Left lung (tissue), 10 donors: Measurements from ENCODE around the gene POLR1F. TPM values are rescaled to one million over a fixed set of nuclear protein-coding genes. Genes with fewer than 3 reads are reported as not detected.

ENCODE experiments used
- ATAC-seq: fragments of 200-7000 bp; cut with Tn5 transposase; one replicate; pipeline ENCODE4 v1.9.1; 2020; ENCODE audit warnings: moderate library complexity
- DNase-seq, 4 donors: peaks; one replicate each; pipeline ENCODE4 v3.0.0-alpha.2; 2013 to 2020
- H3K27ac ChIP-seq, 2 donors: fragments of 200-600 bp; sonication (generic) in 1 of 2; one replicate each; pipeline versions ENCODE4 v1.5.0 to v1.8.0; 2020 to 2021
- H3K27me3 ChIP-seq, 2 donors: fragments of 200-600 bp; sonication (generic) in 1 of 2; one replicate each; pipeline versions ENCODE4 v1.5.0 to v1.8.0; 2020 to 2021
- H3K36me3 ChIP-seq, 2 donors: fragments of 200-600 bp; sonication (generic) in 1 of 2; one replicate each; pipeline versions ENCODE4 v1.5.0 to v1.8.0; 2020 to 2021
- H3K4me1 ChIP-seq, 2 donors: fragments of 200-600 bp; one replicate each; pipeline ENCODE4 v1.8.0; 2021
- H3K4me3 ChIP-seq, 2 donors: fragments of 200-600 bp; sonication (generic) in 1 of 2; one replicate each; pipeline versions ENCODE4 v1.5.0 to v1.8.0; 2020 to 2021; ENCODE audit warnings: mild to moderate bottlenecking in 1 of 2
- H3K9me3 ChIP-seq, 2 donors: fragments of 200-600 bp; sonication (generic) in 1 of 2; one replicate each; pipeline versions ENCODE4 v1.5.0 to v1.8.0; 2020 to 2021
- intact Hi-C, 2 donors: fragments of 100-400 bp; cut with DNase I; formaldehyde crosslinking; loops; one replicate each; pipeline versions ENCODE4 v1.11.2 to v1.14.2; 2022
- microRNA-seq, 2 donors: library from miRNA; unstranded; fragments of <30 nt; microRNA quantifications; one replicate each; pipeline ENCODE4, GENCODE V29; 2019
- polyA plus RNA-seq, 6 donors: library from polyadenylated mRNA; unstranded; fragments of 120-200 nt; gene quantifications; one replicate each; pipeline ENCODE4 v1.2.1, GENCODE V29; 2013; ENCODE audit not compliant: insufficient read length in 6 of 6
- total RNA-seq, 2 donors: library from RNA; stranded (reverse); fragmentation: NEBNext Ultra II Directional; extraction: Animal tissue kit (Norgen Biotek cat#: 25700); gene quantifications; one replicate each; pipeline ENCODE4 v1.2.1, GENCODE V29; 2021
- TF ChIP-seq, protein P1 (sequence below), 2 donors: fragments of 200-600 bp; sonication (generic) in 1 of 2; IDR thresholded peaks; one replicate each; pipeline versions ENCODE4 v1.5.0 to v1.8.0; 2021; ENCODE audit warnings: antibody characterized with exemption in 2 of 2
- donor health status: DM: no; HTN: yes; CAD: no.
- donor health status: DM: no; HTN: no; CAD: no.

POLR1F gene
- total and polyA plus RNA-seq, 8 donors, result 9.6 to 25.1 (median 19.2) TPM

GRCh38 chr7:19670806-19671205, 38.0 kb downstream of the POLR1F start:
- ATAC-seq, result no peak
- no peaks in the 10 kb centered on the region for H3K9me3 ChIP-seq
- H3K27ac ChIP-seq, result no peak overlapping the region
- DNase-seq, result no peak
- intact Hi-C loops, result no loop called here
- no peaks in the 10 kb centered on the region for H3K4me1 ChIP-seq
- TF ChIP-seq, protein P1, sequence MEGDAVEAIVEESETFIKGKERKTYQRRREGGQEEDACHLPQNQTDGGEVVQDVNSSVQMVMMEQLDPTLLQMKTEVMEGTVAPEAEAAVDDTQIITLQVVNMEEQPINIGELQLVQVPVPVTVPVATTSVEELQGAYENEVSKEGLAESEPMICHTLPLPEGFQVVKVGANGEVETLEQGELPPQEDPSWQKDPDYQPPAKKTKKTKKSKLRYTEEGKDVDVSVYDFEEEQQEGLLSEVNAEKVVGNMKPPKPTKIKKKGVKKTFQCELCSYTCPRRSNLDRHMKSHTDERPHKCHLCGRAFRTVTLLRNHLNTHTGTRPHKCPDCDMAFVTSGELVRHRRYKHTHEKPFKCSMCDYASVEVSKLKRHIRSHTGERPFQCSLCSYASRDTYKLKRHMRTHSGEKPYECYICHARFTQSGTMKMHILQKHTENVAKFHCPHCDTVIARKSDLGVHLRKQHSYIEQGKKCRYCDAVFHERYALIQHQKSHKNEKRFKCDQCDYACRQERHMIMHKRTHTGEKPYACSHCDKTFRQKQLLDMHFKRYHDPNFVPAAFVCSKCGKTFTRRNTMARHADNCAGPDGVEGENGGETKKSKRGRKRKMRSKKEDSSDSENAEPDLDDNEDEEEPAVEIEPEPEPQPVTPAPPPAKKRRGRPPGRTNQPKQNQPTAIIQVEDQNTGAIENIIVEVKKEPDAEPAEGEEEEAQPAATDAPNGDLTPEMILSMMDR (IDR thresholded peaks at IDR 0.05), result no peak
- peaks cover 0 to 7% of the 10 kb centered on the region in 2 donors for H3K27me3 ChIP-seq
- no peak overlapping the region for H3K4me3 ChIP-seq
- H3K36me3 ChIP-seq, result no peaks in the 10 kb centered on the region

DNA sequence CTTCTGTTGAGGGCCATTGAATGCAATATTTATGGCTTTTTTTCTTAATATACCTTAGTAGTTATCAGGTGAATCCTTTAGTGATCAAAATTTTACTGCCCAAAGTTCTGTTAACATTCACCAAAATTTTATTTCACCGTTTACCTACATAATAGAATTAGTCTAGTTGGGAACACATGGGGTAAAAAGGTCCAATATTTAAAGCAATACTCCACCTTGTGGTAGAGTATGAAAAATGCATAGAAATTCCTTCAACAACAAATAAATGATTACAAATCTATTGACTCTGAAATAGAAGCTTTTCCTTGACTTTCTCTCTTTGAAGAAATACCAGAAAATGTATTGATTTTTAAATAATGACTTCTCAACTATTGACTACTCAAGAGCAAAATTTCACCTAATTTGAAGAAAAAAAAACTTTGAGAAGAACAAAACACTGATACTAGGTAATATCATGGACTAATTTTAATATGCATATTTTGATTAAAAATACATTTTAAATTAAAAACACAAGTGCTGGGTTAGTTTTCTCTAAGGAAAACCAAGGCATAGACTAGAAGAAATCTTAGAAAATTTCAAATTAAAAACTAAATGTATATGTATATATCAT, 43.3 kb downstream of the POLR1F start:
- H3K4me1 ChIP-seq, result no peaks in the 10 kb centered on the region
- H3K27me3 ChIP-seq, result no peaks in the 10 kb centered on the region
- TF ChIP-seq, protein P1 (IDR thresholded peaks at IDR 0.05), result peak; percentile 37 to 63
- intact Hi-C loops, result no loop called here
- H3K36me3 ChIP-seq, result no peaks in the 10 kb centered on the region
- DNase-seq (no peak), ATAC-seq (peak; percentile 41)
- no peaks in the 10 kb centered on the region for H3K9me3 ChIP-seq
- no peak overlapping the region for H3K27ac ChIP-seq
- H3K4me3 ChIP-seq, result no peak overlapping the region

GRCh38 chr7:19663816-19664462, 44.9 kb downstream of the POLR1F start:
- ATAC-seq (no peak), DNase-seq (no peak)
- Histone ChIP-seq H3K27me3 (no peaks in the 10 kb centered on the region), H3K4me3 (no peak overlapping the region), H3K36me3 (no peaks in the 10 kb centered on the region), H3K9me3 (no peaks in the 10 kb centered on the region), H3K27ac (no peak overlapping the region), H3K4me1 (no peaks in the 10 kb centered on the region)
- intact Hi-C loops, result no loop called here
- TF ChIP-seq, protein P1 (IDR thresholded peaks at IDR 0.05), result no peak

DNA sequence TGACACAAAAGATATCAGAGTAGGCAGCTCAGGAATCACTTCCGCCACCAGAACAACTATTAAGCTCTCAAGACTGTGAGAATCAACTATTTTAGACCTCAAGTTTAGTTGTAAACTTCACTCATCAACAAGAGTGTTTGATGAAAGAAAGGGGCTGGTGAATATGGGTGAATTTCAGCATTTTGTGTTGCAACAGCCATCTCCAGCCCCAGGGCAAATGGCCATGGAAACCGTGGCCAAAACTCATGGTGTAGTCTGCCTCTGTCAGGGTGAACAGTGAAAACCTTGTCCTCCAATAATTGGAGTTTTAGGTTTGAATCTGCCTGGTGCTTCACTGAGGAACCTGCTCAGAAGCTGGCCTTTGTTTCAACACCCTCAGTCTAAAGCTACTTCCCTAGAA, 60.0 kb downstream of the POLR1F start:
- intact Hi-C loops, result no loop called here
- no peaks in the 10 kb centered on the region for H3K27me3 ChIP-seq

More for the DNA sequence above, 60.0 kb downstream of the POLR1F start:
- H3K4me3 ChIP-seq, result no peak overlapping the region
- peaks cover 0 to 24% of the 10 kb centered on the region in 2 donors for H3K9me3 ChIP-seq
- no peak for ATAC-seq
- TF ChIP-seq, protein P1 (IDR thresholded peaks at IDR 0.05), result no peak
- DNase-seq, result no peak
- H3K36me3 ChIP-seq, result no peaks in the 10 kb centered on the region
- H3K27ac ChIP-seq, result no peak overlapping the region
- no peaks in the 10 kb centered on the region for H3K4me1 ChIP-seq

Small RNA genes within 50 kb of the gene (microRNA-seq; reads per million reads assigned to microRNA genes)
- gene MIR3146, result 0 to 0.17 reads per million in 2 donors

Other genes with a start within 250 kb of the POLR1F start
- gene TMEM196, start 64.6 kb upstream of the POLR1F start, total RNA-seq, result not detected
- gene TMEM196, start 64.6 kb upstream of the POLR1F start, polyA plus RNA-seq, result under 1 TPM in 4 of 6 donors, not detected in 2; 0.07 to 0.25 (median 0.09) TPM